Kidney capillary endothelial cell (primary cell): ENCODE results near the gene TNNT1.
A peak's percentile ranks its signal among the peaks of the same experiment; 100 is the strongest.
"Not testable (repeated sequence)": the region's sequence is repeated elsewhere in the genome, so short reads cannot be mapped to it uniquely, and the experiment has no call there.

Source experiments
- DNase-seq: peaks from one replicate; pipeline ENCODE4 v3.0.0-alpha.2; 2018; ENCODE audit warnings: low spot score

Gene TNNT1

GRCh38 chr19:55149078-55150003, at the start of gene TNNT1:
Gene TNNT1 (minus strand): TSS chr19:55149206. CDS start chr19:55147157, 2,049 bp downstream.
- no peak for DNase-seq

- no peak for DNase-seq
Observed at GRCh38 chr19:55198651-55199050, 49.6 kb upstream of the TNNT1 start.

- no peak for DNase-seq
Observed at GRCh38 chr19:55197528-55197927, 48.5 kb upstream of the TNNT1 start.

GRCh38 chr19:55196803-55197202, 47.8 kb upstream of the TNNT1 start:
- no peak for DNase-seq

- DNase-seq, result no peak
Observed at GRCh38 chr19:55193481-55193880, 44.5 kb upstream of the TNNT1 start.

GRCh38 chr19:55189403-55189835, 40.4 kb upstream of the TNNT1 start:
- DNase-seq, result peak; percentile 92

GRCh38 chr19:55188625-55189024, 39.6 kb upstream of the TNNT1 start:
- no peak for DNase-seq

- no peak for DNase-seq
Observed at GRCh38 chr19:55186080-55186479, 37.1 kb upstream of the TNNT1 start.

- no peak for DNase-seq
Observed at GRCh38 chr19:55181740-55182139, 32.7 kb upstream of the TNNT1 start.

GRCh38 chr19:55179606-55180484, 30.8 kb upstream of the TNNT1 start, which contains the start of gene SYT5:
Gene SYT5 (minus strand): TSS chr19:55180289. CDS start chr19:55179041, 1,248 bp downstream.
- DNase-seq, result no peak

GRCh38 chr19:55178781-55179599, 30.0 kb upstream of the TNNT1 start:
- DNase-seq, result peak; percentile 62

GRCh38 chr19:55176076-55176475, 27.1 kb upstream of the TNNT1 start:
- no peak for DNase-seq

- no peak for DNase-seq
Observed at GRCh38 chr19:55175117-55175867, 26.3 kb upstream of the TNNT1 start.

- no peak for DNase-seq
Observed at GRCh38 chr19:55174425-55175116, 25.6 kb upstream of the TNNT1 start.

GRCh38 chr19:55173714-55174409, 24.9 kb upstream of the TNNT1 start:
- peak; percentile 72 for DNase-seq

- no peak for DNase-seq
Observed at GRCh38 chr19:55173186-55173713, 24.2 kb upstream of the TNNT1 start.

GRCh38 chr19:55172741-55173140, 23.7 kb upstream of the TNNT1 start:
- no peak for DNase-seq

GRCh38 chr19:55172318-55172717, 23.3 kb upstream of the TNNT1 start:
- not testable (repeated sequence) for DNase-seq

GRCh38 chr19:55171440-55171839, 22.4 kb upstream of the TNNT1 start:
- no peak for DNase-seq
